ENCODE results near the gene HMCN2.
"Not testable (repeated sequence)": the region's sequence is repeated elsewhere in the genome, so short reads cannot be mapped to it uniquely, and the experiment has no call there.

The HMCN2 gene

DNA sequence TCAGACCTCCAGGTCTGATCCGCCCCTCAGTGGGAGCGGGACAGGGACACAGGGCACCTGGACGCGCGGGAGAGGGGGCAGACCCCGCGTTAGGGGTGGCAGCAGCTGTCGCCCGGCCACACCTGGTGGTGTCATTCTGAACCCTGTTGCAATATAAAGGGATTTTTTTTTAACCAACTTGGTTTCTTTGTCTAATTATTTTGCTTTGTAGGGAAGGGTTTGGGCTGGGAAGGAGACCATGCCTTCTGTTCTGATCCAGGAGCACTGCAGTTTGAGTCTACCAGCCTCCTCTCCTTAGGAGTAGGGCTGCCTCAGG, 168.3 kb downstream of the HMCN2 start:
- no peaks in the 10 kb centered on the region for H3K27me3 ChIP-seq (ENCODE audit: insufficient read depth, low read length, poor library complexity, severe bottlenecking)
- no peaks in the 10 kb centered on the region for H3K9me2 ChIP-seq (replicated peaks; ENCODE audit: low read depth, low read length)
- TF ChIP-seq EZH2phosphoT487 (IDR thresholded peaks at IDR 0.05; ENCODE audit: borderline replicate concordance) = no peak
- TF ChIP-seq, protein P1, sequence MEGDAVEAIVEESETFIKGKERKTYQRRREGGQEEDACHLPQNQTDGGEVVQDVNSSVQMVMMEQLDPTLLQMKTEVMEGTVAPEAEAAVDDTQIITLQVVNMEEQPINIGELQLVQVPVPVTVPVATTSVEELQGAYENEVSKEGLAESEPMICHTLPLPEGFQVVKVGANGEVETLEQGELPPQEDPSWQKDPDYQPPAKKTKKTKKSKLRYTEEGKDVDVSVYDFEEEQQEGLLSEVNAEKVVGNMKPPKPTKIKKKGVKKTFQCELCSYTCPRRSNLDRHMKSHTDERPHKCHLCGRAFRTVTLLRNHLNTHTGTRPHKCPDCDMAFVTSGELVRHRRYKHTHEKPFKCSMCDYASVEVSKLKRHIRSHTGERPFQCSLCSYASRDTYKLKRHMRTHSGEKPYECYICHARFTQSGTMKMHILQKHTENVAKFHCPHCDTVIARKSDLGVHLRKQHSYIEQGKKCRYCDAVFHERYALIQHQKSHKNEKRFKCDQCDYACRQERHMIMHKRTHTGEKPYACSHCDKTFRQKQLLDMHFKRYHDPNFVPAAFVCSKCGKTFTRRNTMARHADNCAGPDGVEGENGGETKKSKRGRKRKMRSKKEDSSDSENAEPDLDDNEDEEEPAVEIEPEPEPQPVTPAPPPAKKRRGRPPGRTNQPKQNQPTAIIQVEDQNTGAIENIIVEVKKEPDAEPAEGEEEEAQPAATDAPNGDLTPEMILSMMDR (conservative IDR thresholded peaks at IDR 0.05; ENCODE audit: low read length) = no peak
- H3K4me1 ChIP-seq (ENCODE audit: insufficient read depth, low read length, poor library complexity, severe bottlenecking) = no peaks in the 10 kb centered on the region
- H3K9me3 ChIP-seq (ENCODE audit: insufficient read depth, low read depth, low read length) = no peaks in the 10 kb centered on the region
- no peak overlapping the region for H3K4me3 ChIP-seq (ENCODE audit: low read length, poor library complexity, severe bottlenecking)
- no peaks in the 10 kb centered on the region for H4K20me1 ChIP-seq (ENCODE audit: insufficient read depth, low read length, poor library complexity, severe bottlenecking)
- no peak overlapping the region for H3K4me2 ChIP-seq (ENCODE audit: low read depth, low read length, poor library complexity, severe bottlenecking)
- H3K79me2 ChIP-seq (ENCODE audit: insufficient read depth, low read length) = no peaks in the 10 kb centered on the region
- no peaks in the 10 kb centered on the region for H3F3A ChIP-seq (ENCODE audit: low read depth)
- H3K36me3 ChIP-seq (ENCODE audit: insufficient read depth, low read length) = no peaks in the 10 kb centered on the region
- no peak overlapping the region for H3K9ac ChIP-seq (ENCODE audit: low read depth, low read length, poor library complexity, severe bottlenecking)
- no peak overlapping the region for H2AFZ ChIP-seq (ENCODE audit: low read length)

DNA sequence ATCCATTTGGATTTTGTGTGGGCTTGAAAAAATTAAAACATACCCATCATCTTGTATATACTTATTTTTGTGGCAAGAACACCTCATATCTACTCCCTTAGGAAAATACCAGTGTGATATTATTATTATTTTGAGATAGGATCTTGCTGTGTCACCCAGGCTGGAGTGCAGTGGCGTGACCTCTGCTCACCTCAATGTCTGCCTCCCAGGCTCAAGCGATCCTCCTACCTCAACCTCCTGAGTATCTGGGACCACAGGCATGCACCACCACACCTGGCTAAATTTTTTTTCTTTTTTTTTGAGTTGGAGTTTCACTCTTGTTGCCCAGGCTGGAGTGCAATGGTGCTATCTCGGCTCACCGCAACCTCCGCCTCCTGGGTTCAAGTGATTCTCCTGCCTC, 169.1 kb downstream of the HMCN2 start:
- not testable (repeated sequence) for H3K79me2 ChIP-seq (ENCODE audit: insufficient read depth, low read length); H3K9ac ChIP-seq (ENCODE audit: low read depth, low read length, poor library complexity, severe bottlenecking); H3K36me3 ChIP-seq (ENCODE audit: insufficient read depth, low read length); H3K27me3 ChIP-seq (ENCODE audit: insufficient read depth, low read length, poor library complexity, severe bottlenecking); H3K4me3 ChIP-seq (ENCODE audit: low read length, poor library complexity, severe bottlenecking); H3K4me2 ChIP-seq (ENCODE audit: low read depth, low read length, poor library complexity, severe bottlenecking); H3K9me2 ChIP-seq (replicated peaks; ENCODE audit: low read depth, low read length); H3F3A ChIP-seq (ENCODE audit: low read depth); H4K20me1 ChIP-seq (ENCODE audit: insufficient read depth, low read length, poor library complexity, severe bottlenecking); H3K9me3 ChIP-seq (ENCODE audit: insufficient read depth, low read depth, low read length); H3K4me1 ChIP-seq (ENCODE audit: insufficient read depth, low read length, poor library complexity, severe bottlenecking); H2AFZ ChIP-seq (ENCODE audit: low read length)

DNA sequence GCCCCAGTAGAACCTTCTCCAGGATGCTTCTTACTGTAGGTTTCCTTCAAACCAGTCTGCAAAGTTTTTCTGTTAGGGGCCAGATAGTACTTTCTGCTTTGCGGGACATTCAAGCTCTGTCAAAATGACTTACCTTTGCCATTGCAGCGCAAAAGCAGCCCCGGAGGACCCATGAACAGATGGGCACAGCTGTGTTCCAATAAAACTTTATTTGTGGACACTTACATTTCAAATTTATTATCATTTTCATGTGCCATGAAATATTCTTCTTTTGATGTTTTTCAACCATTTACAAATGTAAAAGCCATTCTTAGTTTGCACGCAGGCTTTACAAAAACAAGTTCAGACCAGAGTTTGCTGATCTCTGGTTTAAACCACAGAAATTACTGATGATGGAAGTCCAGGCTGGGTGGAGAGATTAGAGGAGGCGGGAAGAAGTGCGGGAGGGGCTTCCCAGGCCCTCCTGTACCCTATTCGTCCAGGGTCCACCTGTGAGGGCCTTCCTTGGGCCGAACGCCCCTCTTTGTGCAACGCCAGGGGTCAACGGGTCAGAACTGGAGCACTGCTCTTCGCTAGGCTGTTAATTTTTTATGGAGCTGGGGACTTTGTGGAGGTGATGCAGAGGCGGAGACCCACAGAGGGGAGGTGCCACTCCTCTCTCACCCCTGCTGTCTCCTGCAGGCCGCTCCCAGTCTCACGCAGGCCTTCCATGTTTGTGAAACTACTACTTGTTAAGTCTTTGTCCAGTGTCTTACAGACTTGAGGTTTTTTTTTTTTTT, 171.6 kb downstream of the HMCN2 start:
- Histone ChIP-seq H3K9me2 (replicated peaks; ENCODE audit: low read depth, low read length) (no peaks in the 10 kb centered on the region), H3K79me2 (ENCODE audit: insufficient read depth, low read length) (no peaks in the 10 kb centered on the region), H3F3A (ENCODE audit: low read depth) (no peaks in the 10 kb centered on the region), H3K36me3 (ENCODE audit: insufficient read depth, low read length) (no peaks in the 10 kb centered on the region), H3K4me2 (ENCODE audit: low read depth, low read length, poor library complexity, severe bottlenecking) (no peak overlapping the region), H2AFZ (ENCODE audit: low read length) (no peak overlapping the region), H3K9me3 (ENCODE audit: insufficient read depth, low read depth, low read length) (no peaks in the 10 kb centered on the region), H3K9ac (ENCODE audit: low read depth, low read length, poor library complexity, severe bottlenecking) (no peak overlapping the region), H3K27me3 (ENCODE audit: insufficient read depth, low read length, poor library complexity, severe bottlenecking) (no peaks in the 10 kb centered on the region), H3K4me1 (ENCODE audit: insufficient read depth, low read length, poor library complexity, severe bottlenecking) (no peaks in the 10 kb centered on the region), H3K4me3 (ENCODE audit: low read length, poor library complexity, severe bottlenecking) (no peak overlapping the region), H4K20me1 (ENCODE audit: insufficient read depth, low read length, poor library complexity, severe bottlenecking) (no peaks in the 10 kb centered on the region)
- TF ChIP-seq, protein P1 (conservative IDR thresholded peaks at IDR 0.05; ENCODE audit: low read length) = no peak
- TF ChIP-seq EZH2phosphoT487 (IDR thresholded peaks at IDR 0.05; ENCODE audit: borderline replicate concordance) = no peak

DNA sequence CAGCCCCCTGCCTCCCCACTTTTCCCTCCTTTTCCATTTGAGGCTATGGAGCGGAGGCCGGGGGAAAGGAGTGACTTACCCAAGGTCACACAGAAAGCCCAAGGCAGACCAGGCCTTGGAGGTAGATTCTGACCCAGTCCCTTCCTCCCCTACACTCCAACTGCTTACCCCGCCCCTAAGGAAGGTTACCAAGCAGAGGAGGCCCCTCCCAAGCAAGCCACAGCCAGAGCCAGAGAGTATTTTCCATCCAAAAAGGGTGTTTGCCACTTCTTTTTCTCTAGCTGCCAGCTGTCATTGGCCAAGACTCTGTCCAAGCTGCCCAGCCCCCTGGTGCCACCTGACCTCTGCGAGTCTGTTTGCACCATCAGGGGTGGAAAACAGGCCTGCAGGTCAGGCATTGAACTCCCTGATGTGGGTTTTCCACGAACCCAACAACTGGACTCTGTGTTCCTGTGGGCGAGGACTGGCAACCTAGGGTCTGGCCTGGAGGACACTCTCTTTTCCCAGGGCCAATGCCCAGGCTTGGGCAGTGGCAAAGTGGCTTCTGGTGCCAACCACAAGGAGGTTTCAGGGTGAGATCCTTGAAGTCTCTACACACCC, 172.9 kb downstream of the HMCN2 start:
- H4K20me1 ChIP-seq (ENCODE audit: insufficient read depth, low read length, poor library complexity, severe bottlenecking) = no peaks in the 10 kb centered on the region
- H3K9ac ChIP-seq (ENCODE audit: low read depth, low read length, poor library complexity, severe bottlenecking) = no peak overlapping the region
- H3K4me2 ChIP-seq (ENCODE audit: low read depth, low read length, poor library complexity, severe bottlenecking) = no peak overlapping the region
- TF ChIP-seq EZH2phosphoT487 (IDR thresholded peaks at IDR 0.05; ENCODE audit: borderline replicate concordance) = no peak
- no peaks in the 10 kb centered on the region for H3K9me3 ChIP-seq (ENCODE audit: insufficient read depth, low read depth, low read length)
- no peaks in the 10 kb centered on the region for H3K79me2 ChIP-seq (ENCODE audit: insufficient read depth, low read length)
- no peak overlapping the region for H2AFZ ChIP-seq (ENCODE audit: low read length)
- H3F3A ChIP-seq (ENCODE audit: low read depth) = no peaks in the 10 kb centered on the region
- H3K9me2 ChIP-seq (replicated peaks; ENCODE audit: low read depth, low read length) = no peaks in the 10 kb centered on the region
- H3K4me1 ChIP-seq (ENCODE audit: insufficient read depth, low read length, poor library complexity, severe bottlenecking) = no peaks in the 10 kb centered on the region
- no peaks in the 10 kb centered on the region for H3K36me3 ChIP-seq (ENCODE audit: insufficient read depth, low read length)
- H3K27me3 ChIP-seq (ENCODE audit: insufficient read depth, low read length, poor library complexity, severe bottlenecking) = no peaks in the 10 kb centered on the region
- H3K4me3 ChIP-seq (ENCODE audit: low read length, poor library complexity, severe bottlenecking) = no peak overlapping the region
